NCI-H1417 treated with DMSO at 0.1 percent for 48 hours (cell line): ENCODE measurements around the gene PDLIM1.

Source experiments
- DNase-seq: peaks from one replicate; lab custom pipeline; 2025; lab: John Stamatoyannopoulos, UW

PDLIM1 gene, protein sequence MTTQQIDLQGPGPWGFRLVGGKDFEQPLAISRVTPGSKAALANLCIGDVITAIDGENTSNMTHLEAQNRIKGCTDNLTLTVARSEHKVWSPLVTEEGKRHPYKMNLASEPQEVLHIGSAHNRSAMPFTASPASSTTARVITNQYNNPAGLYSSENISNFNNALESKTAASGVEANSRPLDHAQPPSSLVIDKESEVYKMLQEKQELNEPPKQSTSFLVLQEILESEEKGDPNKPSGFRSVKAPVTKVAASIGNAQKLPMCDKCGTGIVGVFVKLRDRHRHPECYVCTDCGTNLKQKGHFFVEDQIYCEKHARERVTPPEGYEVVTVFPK

DNA sequence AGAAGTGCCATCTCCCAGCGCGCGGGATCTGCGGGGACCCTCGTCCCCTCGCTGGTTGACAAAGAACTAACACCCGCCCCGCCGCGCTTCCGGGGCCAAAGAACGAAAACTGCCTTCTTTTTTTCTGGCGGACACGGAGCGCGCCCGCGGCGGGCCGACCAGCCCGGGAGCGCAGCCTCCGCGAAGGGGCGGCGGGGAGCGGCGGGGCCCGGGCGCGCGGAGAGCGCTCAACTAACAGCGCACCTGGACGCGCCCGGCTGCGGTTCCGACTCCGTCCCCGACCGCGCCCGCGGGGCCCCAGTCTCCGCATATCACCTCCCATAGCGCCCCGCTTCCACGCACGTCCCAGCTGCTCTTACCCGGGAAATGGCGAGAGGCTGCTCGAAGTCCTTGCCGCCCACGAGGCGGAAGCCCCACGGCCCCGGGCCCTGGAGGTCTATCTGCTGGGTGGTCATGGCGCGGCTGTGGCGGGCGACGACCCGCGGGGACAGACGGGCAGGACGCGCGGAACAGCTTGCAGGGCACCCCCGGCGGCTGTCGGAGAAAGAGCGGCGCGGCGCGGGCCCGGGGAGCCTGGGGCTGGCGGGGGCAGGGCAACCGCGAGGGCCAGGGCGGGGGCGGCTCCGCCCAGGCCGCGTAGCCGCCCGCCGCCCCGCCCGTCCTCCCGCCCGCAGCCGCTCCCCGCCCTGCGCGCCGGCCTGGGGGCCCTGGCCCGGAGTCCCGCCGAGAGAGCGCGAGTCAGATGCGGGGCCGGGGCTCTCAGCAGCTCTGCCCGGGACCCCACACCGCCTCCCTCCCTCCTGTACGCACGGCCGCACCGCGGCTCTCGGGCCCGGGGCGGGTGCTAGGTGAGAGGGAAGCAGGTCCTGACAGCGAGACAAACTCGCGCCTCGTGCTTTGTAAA is at the start of gene PDLIM1:
PDLIM1 (minus strand) TSS at position 543 of the 904 bp plus-strand sequence; CDS start at position 455, 88 bp downstream.
- no peak for DNase-seq

DNA sequence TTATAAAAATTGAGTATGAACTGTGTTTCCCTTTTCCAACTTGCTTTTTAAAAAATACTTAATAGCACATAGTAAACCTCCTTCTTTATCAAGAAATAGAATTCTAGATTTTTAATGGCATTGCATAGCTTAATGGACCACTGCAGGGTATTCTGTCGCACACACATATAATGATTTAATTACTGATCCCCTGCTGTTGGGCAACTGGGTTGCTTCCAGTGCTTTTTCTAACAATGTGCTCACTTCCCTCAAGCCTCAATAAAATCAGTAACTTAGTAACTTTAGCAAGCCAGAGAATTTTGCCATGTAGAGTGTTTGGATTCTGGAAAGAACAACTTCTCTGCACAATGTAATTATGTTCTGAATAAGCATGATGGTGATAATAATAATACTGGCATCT is 49.1 kb upstream of the PDLIM1 start:
- DNase-seq: no peak

DNA sequence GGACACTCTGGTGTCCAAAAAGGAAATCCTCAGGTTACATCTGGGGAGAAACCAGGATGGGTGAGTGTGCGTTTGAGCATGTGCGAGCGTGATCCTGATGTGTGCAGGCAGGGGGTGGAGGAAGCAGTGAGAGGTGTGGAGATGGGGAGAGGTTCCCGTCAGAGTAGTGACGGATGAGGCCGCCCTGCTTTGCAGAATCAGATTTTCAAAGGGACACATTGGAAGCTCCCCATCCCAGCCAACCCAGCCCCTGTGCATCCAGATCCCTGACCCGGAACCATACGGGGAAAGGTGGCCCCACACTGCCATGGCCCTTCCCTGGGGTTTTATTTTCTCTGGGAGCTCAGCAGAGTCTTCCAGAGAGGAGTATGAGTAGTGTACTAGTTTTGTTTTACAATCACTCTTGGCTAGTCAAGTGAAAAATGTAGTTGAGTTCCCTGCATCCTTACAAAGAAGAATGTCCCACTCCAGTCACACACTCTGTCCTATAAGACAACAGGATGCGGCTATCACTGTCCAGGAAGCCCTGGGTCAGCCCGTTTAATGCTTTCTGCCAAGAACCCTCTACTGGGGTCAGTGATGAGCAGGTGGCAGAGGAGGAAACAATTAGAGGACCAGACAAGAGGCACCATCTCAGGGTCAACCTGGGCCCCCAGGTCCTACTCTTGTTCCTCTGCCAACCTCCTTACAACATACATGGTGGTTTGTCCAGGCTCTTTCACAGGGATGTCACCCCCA is 46.8 kb upstream of the PDLIM1 start:
- no peak for DNase-seq

DNA sequence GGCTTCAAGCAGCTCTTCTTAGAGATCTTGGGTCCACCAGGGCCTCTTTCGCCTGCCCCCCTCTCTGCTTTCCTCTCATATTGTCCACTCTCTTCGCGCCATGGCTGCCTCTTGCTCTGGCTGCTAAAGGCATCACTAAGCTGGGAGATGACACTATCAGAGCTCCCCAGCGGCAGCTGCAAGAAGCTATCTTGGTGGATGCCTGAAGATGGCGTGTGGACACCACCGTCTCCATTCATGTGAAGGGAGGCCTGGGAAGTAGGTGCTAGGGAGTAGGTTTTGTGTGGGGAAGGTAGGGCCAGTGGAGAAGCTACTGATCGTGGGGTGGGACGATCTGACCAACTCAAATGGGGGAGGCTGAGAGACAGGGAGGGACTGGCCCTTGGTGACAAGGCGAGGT is 45.9 kb upstream of the PDLIM1 start:
- no peak for DNase-seq

DNA sequence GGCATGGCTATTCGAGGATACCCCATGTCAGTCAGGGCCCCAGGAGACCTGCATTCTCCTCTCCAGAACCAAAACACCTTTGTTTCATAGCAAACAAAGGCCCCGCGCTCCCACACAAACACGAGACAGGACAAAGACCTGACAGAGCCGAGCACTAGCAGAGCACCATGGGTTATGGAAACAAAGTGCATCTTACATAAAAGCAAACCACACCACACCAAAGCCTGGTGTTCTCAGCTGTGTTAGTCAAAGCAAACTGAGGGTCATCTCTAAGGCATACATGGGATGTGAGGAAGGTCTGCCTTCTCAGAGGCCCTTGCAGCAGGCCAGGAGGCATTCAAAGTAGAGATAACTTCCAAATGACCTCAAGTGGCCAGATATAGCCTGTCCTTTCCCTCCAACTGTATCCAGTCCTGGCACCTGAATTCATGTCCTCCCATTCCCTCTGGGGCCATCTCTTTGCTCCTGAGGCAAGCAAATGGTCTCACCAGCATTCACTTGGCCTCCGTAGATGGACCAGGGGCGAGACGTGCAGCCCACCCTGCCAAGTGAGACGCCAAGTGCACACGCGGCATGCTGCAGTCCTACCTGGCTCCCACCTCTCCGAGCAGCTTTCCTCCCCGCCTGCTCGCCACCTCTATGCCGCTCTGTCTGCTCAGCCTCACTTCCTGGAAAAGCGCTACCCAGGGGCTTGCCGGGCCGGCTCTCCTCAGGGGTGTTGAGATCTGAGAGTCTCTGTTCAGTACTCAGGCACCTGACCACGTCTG is 45.3 kb upstream of the PDLIM1 start:
- DNase-seq: no peak

DNA sequence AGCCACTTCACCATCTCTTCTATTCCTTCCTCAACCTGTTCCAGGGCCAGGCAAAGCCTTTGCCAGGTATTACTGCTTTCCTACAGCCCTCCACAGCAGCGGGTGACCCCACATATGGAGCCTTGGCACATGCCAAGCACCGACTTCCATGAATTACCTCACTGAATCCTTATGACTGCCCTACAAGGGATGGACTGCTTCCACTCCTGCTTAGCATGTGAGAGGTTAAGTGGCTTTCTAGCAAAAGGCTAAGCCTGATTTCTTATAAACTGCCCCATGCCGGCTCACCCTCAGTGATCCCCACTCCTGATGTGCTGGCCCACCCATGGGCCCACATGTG is 44.0 kb upstream of the PDLIM1 start:
- no peak for DNase-seq

DNA sequence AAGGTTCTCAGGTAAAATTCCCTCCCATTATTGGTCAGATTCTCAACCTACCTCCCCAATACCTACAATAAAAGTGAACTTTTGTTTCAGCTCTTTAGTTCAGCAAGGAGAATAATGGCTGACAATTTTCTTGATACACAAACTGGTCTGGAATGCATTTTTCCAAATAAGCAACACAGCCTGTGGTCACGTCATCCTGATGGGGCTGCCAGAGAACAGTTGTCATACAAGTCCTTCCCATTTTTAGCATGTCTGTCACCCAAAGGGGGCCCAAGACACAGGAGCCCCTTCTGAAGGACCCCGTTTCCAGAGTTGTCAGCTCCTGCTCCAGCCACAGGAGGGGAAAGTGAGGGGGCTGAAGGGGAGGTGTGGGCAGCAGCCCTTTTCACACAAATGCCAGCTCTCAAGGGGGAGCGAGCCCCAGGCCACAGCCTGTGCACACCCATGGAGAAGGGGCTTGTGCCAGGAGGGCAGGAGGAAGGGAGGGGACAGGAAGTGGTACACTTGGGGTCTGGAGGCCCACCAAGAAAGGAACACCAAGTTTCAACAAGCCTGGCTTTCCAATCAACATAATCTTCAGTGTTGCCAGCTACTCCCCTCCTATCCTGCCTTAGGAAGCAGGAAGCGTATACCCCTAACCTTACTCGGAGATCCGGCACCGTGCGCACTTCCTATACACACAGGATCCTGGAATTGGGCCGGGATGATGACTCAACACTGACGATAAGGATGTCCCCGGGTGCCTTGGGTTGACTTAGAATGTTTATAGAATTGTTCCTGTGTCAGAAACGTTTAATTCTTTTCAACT is 43.4 kb upstream of the PDLIM1 start:
- no peak for DNase-seq

DNA sequence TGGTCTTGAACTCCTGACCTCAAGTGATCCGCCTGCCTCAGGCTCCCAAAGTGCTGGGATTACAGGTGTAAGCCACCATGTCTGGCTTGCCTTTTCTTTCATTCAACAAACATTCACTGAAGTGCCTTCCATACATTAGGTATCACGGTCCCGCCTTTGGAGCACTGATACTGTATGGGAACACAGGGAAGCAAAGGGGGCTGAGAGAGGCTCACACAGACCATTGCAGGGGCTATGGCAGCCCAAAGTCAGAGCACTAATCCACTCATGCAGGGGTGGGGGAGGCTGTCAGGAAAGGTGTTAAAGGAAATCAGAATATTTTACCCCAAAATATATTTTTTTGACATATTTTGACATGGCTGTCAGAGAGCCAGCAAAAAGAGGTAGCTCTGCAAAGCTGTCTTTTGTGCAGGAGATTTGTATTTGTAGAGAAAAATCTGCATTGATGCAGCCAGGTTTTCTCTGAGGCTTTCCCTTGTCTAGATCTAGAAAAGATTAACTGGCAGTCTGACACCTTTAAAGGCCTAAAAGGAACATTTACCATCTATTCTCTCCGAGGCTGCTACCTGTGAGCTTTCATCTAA is 42.0 kb upstream of the PDLIM1 start:
- DNase-seq: no peak

DNA sequence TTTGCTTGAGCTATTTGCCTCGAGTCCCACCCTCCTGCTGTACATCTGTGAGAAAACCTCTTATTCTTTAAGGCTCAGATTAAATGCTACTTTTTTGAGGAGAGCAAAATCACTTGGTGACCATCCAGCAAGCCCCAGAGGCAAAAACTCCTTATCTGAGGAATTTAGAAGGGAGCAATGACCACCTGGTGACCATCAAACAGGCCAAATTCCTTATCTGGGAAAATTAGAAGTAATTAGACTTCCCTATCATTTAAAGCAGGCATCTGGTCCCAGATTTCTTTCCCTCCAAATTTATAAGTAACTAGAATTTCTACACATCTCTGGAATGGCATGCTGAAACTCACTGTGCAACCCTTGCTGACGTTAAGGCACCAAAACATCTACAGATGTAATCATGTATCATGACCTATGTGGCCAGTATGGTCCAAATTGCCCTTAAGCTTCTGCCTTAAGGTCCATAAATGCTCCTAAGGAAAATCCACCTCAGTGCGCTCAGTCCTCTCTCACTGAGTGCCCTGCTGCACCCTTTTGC is 40.9 kb upstream of the PDLIM1 start:
- DNase-seq: no peak

DNA sequence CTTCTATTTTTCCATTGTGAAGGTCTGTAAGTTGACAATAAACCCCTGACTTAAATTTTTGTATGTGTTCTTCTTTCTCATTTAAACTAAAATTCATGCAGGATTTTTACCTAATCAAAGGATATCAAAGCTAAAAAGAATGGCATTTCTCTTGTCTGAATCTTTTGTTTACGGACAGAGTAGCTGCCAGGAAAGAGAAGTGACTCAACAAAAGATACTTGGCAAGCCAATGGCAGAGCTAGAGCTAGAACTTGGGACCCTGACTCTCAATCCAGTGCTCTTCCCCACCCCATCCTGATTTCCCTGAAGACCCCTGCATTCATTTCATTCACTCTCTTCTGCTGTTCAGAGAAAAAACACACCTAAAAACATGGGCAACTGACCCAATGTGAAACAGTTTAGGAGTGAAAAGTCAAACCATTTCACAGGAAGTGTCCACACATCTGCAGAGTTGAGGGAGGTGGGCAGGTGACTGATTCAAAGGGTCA is 40.2 kb upstream of the PDLIM1 start:
- no peak for DNase-seq

DNA sequence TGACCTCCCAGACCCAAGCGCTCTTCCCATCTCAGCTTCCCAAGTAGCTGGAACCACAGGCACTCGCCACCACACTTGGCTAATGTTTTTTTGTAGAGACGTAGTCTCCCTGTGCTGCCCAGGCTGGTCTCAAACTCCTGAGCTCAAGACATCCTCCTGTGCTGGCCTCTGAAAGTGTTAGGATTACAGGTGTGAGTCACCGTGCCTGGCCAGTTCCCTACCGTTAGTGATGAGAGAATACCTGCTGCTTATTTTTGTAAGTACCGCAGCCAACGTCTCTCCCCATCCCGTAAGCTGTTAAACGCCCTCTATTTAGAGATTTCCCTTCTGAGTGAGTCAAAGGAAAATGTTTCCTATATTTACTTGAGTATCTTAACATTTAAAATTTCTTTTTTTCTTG is 38.5 kb upstream of the PDLIM1 start:
- no peak for DNase-seq

DNA sequence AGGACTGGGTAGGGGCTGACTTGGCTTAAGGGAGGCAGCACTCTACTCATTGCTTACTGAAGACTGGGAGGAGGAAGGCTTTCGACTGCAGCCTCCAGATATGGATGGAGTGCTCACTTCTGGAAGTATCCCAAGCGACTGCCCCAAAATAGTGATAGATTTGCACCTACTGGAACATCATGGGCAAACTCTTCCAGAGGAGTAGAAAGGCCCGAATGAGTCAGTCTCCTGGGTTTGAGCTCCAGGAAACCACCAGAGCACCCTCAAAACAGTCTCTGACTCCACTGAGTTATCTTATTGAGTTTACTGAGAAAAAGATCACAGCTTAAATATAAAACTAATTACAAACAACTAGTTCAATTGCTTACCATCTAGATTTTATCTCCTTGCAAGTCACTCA is 37.2 kb upstream of the PDLIM1 start:
- DNase-seq: no peak

DNA sequence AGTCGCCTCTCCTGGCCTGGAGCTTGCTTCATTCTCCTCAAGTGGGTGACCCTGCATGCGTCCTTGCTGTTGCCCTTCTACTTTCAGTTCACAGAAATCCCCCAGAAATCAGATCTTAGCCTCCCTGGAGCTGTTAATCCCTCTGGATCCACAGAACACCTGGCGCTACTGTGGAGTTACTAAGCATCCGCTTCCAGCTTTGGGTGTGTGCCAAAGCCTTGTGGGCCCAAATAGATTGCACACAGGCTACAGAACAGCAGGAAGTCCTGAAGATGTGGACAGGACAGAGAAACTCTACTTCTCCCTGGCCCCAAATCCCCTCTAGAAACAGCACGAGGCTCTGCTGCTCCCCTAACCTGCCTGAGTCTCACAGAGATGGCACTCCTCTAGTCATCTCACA is 36.6 kb upstream of the PDLIM1 start:
- no peak for DNase-seq

DNA sequence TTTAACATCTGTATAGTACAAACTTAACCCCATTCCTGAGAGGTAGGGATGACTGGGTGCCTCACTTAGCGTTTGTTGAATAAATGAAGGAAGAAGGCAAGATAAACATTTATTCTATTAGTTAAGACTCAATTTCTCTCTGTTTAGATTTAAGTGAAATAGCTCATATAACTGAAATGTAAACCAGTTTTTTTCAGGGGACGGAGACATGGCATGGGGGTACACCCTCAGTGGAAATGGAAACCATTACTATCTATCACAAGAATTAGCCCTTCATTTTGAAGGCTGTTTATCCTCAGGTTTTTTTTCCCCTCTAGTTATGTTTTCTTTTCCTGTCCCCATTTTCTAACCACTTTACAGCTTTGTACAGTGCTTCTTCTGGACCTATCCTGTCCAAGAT is 35.6 kb upstream of the PDLIM1 start:
- DNase-seq: no peak

DNA sequence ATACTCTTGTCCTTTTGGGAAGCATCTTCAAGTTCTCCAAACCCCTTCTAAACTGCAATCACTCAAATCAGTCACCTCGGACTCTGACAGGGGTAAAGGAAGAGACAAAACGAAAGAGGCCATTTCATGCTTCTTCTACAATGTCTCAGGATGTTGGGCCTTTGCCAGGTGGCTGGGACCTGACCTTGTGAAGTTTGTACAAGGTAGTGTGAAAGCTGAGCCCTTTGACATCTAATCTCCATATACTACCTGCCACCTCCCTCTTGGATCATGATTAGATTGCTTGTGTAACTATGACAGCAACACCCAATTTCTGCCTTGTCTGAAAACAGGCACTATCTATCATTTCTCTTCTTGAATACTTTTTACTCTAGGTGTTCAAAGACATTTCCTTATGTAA is 35.1 kb upstream of the PDLIM1 start:
- DNase-seq: no peak

DNA sequence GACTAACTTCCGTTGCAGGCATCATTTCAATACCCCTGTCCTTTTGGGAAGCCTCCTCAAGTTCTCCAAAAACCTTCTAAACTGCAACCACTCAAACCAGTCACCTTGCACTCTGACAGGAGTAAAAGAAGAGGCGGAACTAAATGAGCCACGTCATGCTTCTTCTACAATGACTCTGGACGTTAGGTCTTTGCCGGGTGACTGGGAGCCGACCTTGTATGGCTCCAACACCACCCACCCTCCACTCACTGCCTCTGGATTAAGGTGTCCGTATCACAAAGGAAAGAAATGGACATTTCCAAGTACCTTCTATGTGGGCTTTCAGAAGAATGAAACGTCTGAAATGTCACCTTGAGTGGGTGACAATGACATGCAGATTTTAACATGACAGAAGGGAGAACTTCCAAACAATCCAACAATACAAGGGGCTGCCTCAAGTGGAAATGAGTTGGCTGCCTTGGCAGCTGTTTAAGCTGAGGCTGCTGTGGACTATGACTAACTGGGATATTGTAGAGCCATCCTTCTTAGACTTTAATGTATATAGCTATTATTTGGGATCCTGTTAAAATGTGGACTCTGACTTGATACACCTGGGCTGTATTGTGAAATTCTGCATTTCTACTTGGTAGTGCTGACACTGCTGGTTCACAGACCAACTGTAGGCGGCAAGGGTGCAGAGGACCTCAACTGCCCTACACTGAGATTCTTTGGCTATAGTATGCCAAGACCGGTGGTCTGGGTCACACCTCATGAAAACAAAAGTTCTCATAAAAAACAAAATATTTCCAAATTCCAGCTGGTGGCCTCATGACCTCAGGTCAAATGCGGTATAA is 33.8 kb upstream of the PDLIM1 start:
- DNase-seq: no peak

DNA sequence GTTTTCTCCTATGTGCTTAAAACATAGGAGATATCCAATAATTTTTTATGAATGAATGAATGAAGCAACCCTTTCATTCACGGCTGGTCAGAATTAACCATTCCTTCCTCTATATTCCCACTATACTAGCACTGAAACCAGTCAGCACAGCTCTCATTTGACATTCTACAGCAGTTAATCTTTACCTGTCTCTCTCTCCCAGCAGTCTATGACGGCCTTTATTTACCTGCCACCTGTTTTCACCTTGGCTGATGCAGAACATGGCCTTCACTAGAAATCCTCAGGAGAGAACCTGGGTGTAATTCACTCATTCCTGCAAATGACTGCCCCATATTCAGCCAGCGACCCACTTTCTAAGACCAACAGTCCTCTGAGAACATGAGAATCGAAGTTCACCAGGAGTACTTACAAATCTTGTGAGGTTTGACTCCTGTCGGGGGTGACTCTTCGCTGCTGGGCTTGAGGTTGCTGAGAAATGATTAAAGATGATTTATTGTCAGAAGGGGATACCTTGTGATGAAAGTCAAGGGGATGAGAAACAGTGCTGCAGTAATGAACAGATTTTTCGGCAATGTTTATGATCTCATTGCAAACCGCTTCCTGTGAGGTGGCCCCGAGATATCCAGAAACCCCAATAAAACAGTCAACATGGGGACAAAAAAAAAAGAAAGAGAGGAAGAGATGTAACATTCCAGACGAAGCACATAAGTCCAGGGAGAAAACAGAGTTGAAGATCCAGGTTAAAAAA is 30.9 kb upstream of the PDLIM1 start:
- DNase-seq: no peak

DNA sequence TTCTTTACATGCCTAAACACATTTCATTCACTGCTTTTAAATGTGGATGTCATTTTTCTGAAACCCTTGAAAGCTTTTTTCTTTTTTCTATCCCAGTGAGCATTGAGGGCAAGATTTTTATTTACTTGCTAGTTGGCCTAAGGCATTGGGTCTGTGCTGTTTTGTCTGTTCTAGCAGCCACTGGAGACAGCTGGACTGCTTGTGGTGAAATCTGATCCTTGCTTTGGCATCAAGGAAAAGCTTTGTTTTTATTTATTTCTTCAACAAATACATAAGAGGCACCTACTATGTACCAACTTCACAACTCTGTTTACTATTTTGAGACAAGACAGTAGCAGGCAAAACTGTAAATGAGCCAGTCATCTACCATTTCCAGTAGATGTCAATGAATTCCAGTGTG is 28.4 kb upstream of the PDLIM1 start:
- DNase-seq: no peak

DNA sequence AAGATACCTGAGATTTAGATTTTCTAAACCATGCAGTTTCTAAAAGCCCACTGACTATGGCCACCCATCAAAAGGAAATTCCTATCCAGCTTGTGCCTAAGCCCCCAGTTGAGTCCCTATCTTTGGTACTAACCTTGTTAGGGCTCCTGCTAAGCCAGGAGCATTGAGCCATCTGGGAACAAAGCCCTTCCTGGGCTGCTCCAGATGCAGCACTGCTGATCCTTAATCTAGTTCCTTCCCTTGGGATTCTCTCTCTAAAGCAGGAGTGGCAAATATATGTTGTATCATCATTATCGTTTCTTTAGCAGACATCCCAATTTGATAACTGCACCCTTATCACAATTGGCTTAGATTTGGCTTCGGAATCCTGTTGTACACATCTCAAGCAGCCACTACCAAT is 24.7 kb upstream of the PDLIM1 start:
- DNase-seq: no peak
